ENCODE results near the gene TEAD1. TPM values are rescaled to one million over a fixed set of nuclear protein-coding genes. Genes with fewer than 3 reads are reported as not detected.

The TEAD1 gene
- total RNA-seq, 2 experiments from 2014 or later, result 0.11 TPM; not detected in 1

- Mint-ChIP-seq H3K4me1 (ENCODE audit: low read depth) (peaks cover 12% of the 10 kb centered on the region), H3K27ac (no peak overlapping the region), H3K27me3 (peaks cover 90% of the 10 kb centered on the region), H3K36me3 (ENCODE audit: low read depth) (no peaks in the 10 kb centered on the region), H3K4me3 (no peak overlapping the region), H3K9me3 (no peaks in the 10 kb centered on the region)
- TF ChIP-seq CTCF (IDR thresholded peaks at IDR 0.05), result no peak
- peaks cover 27 to 66% of the 10 kb centered on the region in 2 experiments for H3K27me3 ChIP-seq (ENCODE audit: control insufficient read depth in 1 of 2, insufficient read depth in 2 of 2, low read length in 2 of 2)
- H3K27ac ChIP-seq (ENCODE audit: low read depth in 1 of 2, low read length in 2 of 2), result no peak overlapping the region
- DNase-seq, result no peak
- H3K4me3 ChIP-seq (ENCODE audit: low read length), result no peak overlapping the region
- ChIA-PET POLR2A (no interaction called here), CTCF (no interaction called here)
- peaks cover 0 to 8% of the 10 kb centered on the region in 2 experiments for H3K9me3 ChIP-seq (ENCODE audit: control insufficient read depth in 1 of 2, insufficient read depth in 1 of 2, low read length in 2 of 2)
- H3K36me3 ChIP-seq (ENCODE audit: insufficient read depth, low read length), result no peaks in the 10 kb centered on the region
- intact Hi-C loops (cut with DNase I, micrococcal nuclease), result no loop called here
- no peak for ATAC-seq (ENCODE audit: poor library complexity)
- H3K4me1 ChIP-seq (ENCODE audit: insufficient read depth, low read length), result no peaks in the 10 kb centered on the region
Measured at GRCh38 chr11:12829131-12829530, 154.9 kb downstream of the TEAD1 start.

GRCh38 chr11:12829540-12830314 lies 155.5 kb downstream of the TEAD1 start:
- peaks cover 27 to 61% of the 10 kb centered on the region in 2 experiments for H3K27me3 ChIP-seq (ENCODE audit: control insufficient read depth in 1 of 2, insufficient read depth in 2 of 2, low read length in 2 of 2)
- DNase-seq (no peak), ATAC-seq (ENCODE audit: poor library complexity) (no peak)
- intact Hi-C loops (cut with DNase I, micrococcal nuclease), result no loop called here
- H3K36me3 ChIP-seq (ENCODE audit: insufficient read depth, low read length), result no peaks in the 10 kb centered on the region
- CTCF ChIA-PET, result no interaction called here
- H3K36me3 Mint-ChIP-seq (ENCODE audit: low read depth), result no peaks in the 10 kb centered on the region
- POLR2A ChIA-PET, result no interaction called here
- H3K4me3 ChIP-seq (ENCODE audit: low read length), result no peak overlapping the region
- no peak overlapping the region for H3K27ac ChIP-seq (ENCODE audit: low read depth in 1 of 2, low read length in 2 of 2)
- no peaks in the 10 kb centered on the region for H3K4me1 ChIP-seq (ENCODE audit: insufficient read depth, low read length)
- peaks cover 12% of the 10 kb centered on the region for H3K4me1 Mint-ChIP-seq (ENCODE audit: low read depth)
- H3K4me3 Mint-ChIP-seq, result no peak overlapping the region
- no peak overlapping the region for H3K27ac Mint-ChIP-seq
- peaks cover 87% of the 10 kb centered on the region for H3K27me3 Mint-ChIP-seq
- H3K9me3 ChIP-seq (ENCODE audit: control insufficient read depth in 1 of 2, insufficient read depth in 1 of 2, low read length in 2 of 2), result peaks cover 0 to 5% of the 10 kb centered on the region in 2 experiments
- no peaks in the 10 kb centered on the region for H3K9me3 Mint-ChIP-seq
- no peak for TF ChIP-seq CTCF (IDR thresholded peaks at IDR 0.05)

GRCh38 chr11:12831471-12832202 lies 157.4 kb downstream of the TEAD1 start:
- no peak for ATAC-seq (ENCODE audit: poor library complexity)
- Mint-ChIP-seq H3K9me3 (no peaks in the 10 kb centered on the region), H3K27me3 (peaks cover 86% of the 10 kb centered on the region), H3K4me1 (ENCODE audit: low read depth) (peaks cover 12% of the 10 kb centered on the region), H3K36me3 (ENCODE audit: low read depth) (no peaks in the 10 kb centered on the region), H3K4me3 (no peak overlapping the region), H3K27ac (no peak overlapping the region)
- H3K27me3 ChIP-seq (ENCODE audit: control insufficient read depth in 1 of 2, insufficient read depth in 2 of 2, low read length in 2 of 2), result peaks cover 27 to 56% of the 10 kb centered on the region in 2 experiments
- TF ChIP-seq CTCF (IDR thresholded peaks at IDR 0.05), result no peak
- ChIA-PET CTCF (no interaction called here), POLR2A (no interaction called here)
- no peak overlapping the region for H3K27ac ChIP-seq (ENCODE audit: low read depth in 1 of 2, low read length in 2 of 2)
- DNase-seq, result no peak
- H3K36me3 ChIP-seq (ENCODE audit: insufficient read depth, low read length), result no peaks in the 10 kb centered on the region
- H3K9me3 ChIP-seq (ENCODE audit: control insufficient read depth in 1 of 2, insufficient read depth in 1 of 2, low read length in 2 of 2), result peaks cover 0 to 5% of the 10 kb centered on the region in 2 experiments
- intact Hi-C loops (cut with DNase I, micrococcal nuclease), result no loop called here
- no peaks in the 10 kb centered on the region for H3K4me1 ChIP-seq (ENCODE audit: insufficient read depth, low read length)
- H3K4me3 ChIP-seq (ENCODE audit: low read length), result no peak overlapping the region
